HG03571 (cell line): ENCODE data around the gene ANKRD10.
"Not testable (repeated sequence)": the region's sequence is repeated elsewhere in the genome, so short reads cannot be mapped to it uniquely, and the experiment has no call there.

Experiments
- ATAC-seq: cut with Tn5 transposase; IDR thresholded peaks from one replicate; pipeline ENCODE4 v1.9.1; 2021; ENCODE audit not compliant: unreplicated experiment

The ANKRD10 gene

GRCh38 chr13:110869231-110869804 is 45.6 kb downstream of the ANKRD10 start:
- no peak for ATAC-seq

DNA sequence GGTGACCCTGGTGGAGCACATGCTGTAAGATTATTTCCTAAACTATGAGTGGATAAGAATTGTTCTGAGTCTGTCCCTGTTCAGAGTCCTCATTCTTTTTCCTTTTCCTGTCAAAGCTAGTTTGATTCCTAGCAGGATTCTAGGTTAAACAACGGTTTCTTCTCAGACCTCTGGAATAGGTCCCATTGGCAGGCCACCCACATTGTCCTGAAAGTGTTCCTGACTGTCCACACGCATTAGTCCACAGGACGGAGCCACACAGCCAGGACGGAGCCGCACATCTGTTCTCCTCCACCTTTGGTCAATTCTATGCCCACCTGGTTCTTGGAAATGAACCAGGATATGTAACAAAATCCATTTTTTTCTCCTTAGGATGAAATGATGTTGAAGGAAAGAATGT is 46.1 kb downstream of the ANKRD10 start:
- no peak for ATAC-seq

GRCh38 chr13:110867380-110867779 is 47.5 kb downstream of the ANKRD10 start:
- ATAC-seq: no peak

DNA sequence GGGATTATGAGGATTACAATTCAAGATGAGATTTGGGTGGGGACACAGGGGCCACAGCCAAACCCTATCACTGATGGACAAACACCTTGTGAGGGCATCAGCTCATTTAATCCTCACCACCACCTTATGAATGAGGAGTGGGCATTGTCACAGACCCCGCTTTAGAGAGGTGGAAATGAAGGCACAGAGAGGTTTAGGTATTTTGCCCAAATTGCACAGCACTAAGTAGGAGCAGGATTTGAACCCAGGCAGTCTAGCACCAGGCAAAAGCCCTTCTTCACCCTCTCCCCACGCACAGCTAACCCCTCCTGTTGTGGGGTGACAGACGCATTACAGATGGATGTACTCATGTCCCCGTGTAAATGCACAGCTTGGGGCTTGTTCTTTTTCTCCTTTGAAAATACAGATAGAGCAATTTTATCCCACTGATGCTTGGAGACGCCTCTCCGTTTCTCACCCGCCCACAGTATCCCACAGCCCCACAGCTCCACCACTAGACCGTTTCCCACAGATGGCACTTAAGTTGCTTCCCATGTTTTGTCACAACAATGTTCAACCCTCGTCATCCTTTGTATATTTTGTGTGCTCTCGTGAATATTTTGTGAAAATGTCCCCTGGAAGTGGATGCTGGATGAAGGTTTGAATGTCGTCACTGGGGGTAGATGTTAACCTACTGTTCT is 48.2 kb downstream of the ANKRD10 start:
- no peak for ATAC-seq

- no peak for ATAC-seq
Measured at GRCh38 chr13:110863685-110864084, 51.2 kb downstream of the ANKRD10 start.

- ATAC-seq: no peak
Measured at GRCh38 chr13:110860983-110861382, 53.9 kb downstream of the ANKRD10 start.

- no peak for ATAC-seq
Measured at GRCh38 chr13:110856942-110857835, 57.7 kb downstream of the ANKRD10 start.

- no peak for ATAC-seq
Measured at GRCh38 chr13:110855363-110855762, 59.5 kb downstream of the ANKRD10 start.

GRCh38 chr13:110854866-110855265 is 60.0 kb downstream of the ANKRD10 start:
- no peak for ATAC-seq

GRCh38 chr13:110853235-110853721 is 61.6 kb downstream of the ANKRD10 start:
- ATAC-seq: no peak

DNA sequence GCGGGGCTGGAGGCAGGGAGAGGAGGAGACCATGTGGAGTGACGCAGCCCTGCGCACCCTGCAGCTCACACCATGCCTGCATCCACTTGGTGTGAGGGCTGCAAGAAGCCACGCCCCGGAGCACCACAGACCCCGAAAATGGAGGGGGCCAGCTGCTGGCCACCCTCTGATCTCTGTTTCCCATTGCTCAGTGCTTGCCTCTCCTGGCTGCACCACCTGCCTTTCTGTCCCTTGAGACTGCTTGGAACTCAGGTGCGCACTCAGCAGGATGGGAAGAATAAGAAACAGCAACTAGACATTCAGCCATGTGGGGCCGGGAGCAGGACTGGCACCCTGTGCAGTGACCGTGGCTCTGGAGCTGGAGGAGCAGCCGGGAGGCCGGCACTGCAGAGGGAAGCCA is 64.0 kb downstream of the ANKRD10 start:
- no peak for ATAC-seq

DNA sequence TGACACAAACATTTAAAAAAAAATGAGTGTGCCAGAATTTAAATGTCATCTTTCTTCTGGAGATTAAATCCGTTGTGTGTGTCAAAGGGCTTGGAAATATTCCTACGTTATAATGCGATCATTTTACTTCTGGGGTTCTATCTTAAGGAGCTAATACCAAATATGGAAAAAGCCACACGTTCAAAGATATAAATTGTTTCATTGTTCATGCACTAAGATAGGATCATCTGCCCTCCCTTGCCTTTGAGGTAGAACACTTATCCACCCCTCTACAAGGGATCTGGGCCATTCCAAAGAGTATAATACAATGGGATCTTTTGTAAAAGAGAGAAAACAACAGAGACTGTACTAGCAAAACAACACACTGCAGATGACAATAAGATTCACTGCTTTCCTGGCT is 64.9 kb downstream of the ANKRD10 start:
- no peak for ATAC-seq

DNA sequence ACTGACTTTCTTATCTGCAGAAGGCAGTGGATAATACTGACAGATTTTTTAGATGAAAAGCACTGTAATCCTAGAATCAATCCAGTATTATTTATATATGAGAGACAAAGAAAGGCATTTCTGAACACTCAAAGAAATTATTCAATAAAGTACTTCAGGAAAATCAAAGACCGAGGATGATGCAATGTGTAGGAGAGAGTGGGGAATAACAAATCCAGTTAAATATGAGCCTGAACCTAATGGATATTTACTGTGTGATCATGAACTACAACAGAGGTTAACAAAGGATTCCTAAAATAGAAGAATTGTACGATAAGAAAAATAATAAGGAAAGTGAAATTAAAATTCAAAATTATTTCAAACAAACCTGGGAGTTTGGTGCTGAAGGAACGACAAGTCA is 69.3 kb downstream of the ANKRD10 start:
- no peak for ATAC-seq

DNA sequence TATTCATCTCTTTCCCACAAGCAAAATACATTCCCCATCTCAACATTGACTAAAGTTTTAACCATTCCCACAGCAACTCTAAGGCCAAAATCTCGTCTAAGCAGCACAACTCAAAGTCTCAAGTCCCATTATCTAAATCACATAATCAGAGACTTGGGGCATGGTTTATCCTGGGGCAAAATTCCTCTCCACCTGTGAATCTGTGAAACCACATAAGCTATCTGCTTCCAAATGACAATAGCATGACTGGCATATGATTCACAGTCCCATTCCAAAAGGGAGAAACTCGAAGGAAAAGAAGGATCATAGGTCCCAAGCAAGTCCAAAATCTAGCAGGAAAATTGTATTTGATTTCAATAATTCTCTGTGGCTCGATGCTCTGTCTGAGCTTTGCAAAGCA is 73.0 kb downstream of the ANKRD10 start:
- ATAC-seq: no peak

DNA sequence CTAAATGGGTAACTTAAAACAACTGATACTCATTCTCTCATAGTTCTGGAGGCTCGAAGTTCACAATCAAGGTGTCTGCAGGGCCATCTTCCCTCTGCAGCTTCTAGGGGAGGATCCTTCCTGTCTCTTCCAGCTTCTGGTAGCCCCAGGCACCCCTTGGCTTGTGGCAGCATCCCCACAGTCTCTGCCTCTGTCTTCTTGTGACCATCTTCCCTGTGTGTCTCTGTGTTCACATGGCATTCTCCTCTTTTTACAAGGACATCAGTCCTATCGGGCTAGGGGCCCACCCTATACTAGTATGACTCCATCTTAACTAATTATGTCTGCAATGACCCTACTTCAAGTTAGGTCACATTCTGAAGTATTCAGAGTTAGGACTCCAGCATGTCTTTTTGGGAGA is 73.5 kb downstream of the ANKRD10 start:
- ATAC-seq: no peak

GRCh38 chr13:110838867-110839538 is 75.9 kb downstream of the ANKRD10 start:
- no peak for ATAC-seq

- ATAC-seq: no peak
Measured at GRCh38 chr13:110838116-110838515, 76.8 kb downstream of the ANKRD10 start.

GRCh38 chr13:110837397-110838061 is 77.3 kb downstream of the ANKRD10 start:
- ATAC-seq: not testable (repeated sequence)

DNA sequence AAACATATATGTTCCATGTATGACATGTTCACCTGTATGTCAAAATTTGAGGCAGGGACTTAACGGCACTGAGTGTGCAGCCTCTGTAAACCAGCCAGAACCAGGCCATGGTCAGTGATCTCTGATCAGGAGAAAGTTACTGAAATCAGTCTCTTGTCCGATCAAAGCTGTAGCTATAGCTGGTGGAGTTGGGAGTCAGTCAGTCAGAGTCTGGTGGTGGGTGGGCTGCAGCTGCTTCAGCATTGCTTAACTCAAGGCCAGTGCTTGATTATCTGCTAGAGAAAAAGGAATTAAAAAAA is 78.3 kb downstream of the ANKRD10 start:
- no peak for ATAC-seq

- no peak for ATAC-seq
Measured at GRCh38 chr13:110835721-110836604, 78.9 kb downstream of the ANKRD10 start.
